T47D (cell line): ENCODE data around the gene HIBADH.
"Not testable (repeated sequence)": the region's sequence is repeated elsewhere in the genome, so short reads cannot be mapped to it uniquely, and the experiment has no call there.

Source experiments
- DNase-seq, 2 experiments: peaks; one replicate each; pipeline versions ENCODE4 v3.0.0 to v3.0.0-alpha.2; 2011 to 2012; ENCODE audit warnings: low read depth in 1 of 2, low spot score in 1 of 2
- JUND ChIP-seq: IDR thresholded peaks from 2 replicates; pipeline ENCODE4 v1.6.1; 2012; ENCODE audit warnings: low read depth
- in situ Hi-C: cut with HindIII; loops from 2 replicates; pipeline ENCODE4 v1.10.0; 2016; ENCODE audit warnings: low sequenced_read_pairs, low pct_unique_long_range_greater_than_20kb

The HIBADH gene

GRCh38 chr7:27640884-27641574 is 21.7 kb downstream of the HIBADH start:
- in situ Hi-C loops = no loop called here
- no peak for TF ChIP-seq JUND
- no peak for DNase-seq

GRCh38 chr7:27639851-27640250 is 22.8 kb downstream of the HIBADH start:
- no peak for TF ChIP-seq JUND
- no peak for DNase-seq
- in situ Hi-C loops = no loop called here

GRCh38 chr7:27639048-27639447 is 23.6 kb downstream of the HIBADH start:
- in situ Hi-C loops, DNase-seq: not testable (repeated sequence)

GRCh38 chr7:27636326-27637006 is 26.2 kb downstream of the HIBADH start:
- no peak for DNase-seq
- in situ Hi-C loops = no loop called here
- no peak for TF ChIP-seq JUND

GRCh38 chr7:27635728-27636127 is 27.0 kb downstream of the HIBADH start:
- in situ Hi-C loops = no loop called here
- no peak for DNase-seq

GRCh38 chr7:27634671-27635493 is 27.8 kb downstream of the HIBADH start:
- no peak for DNase-seq
- no peak for TF ChIP-seq JUND
- in situ Hi-C loops = no loop called here

More at GRCh38 chr7:27635728-27636127, 27.0 kb downstream of the HIBADH start:
- TF ChIP-seq JUND = no peak

GRCh38 chr7:27633062-27633461 is 29.6 kb downstream of the HIBADH start:
- no peak for TF ChIP-seq JUND
- no peak for DNase-seq
- in situ Hi-C loops = no loop called here

- TF ChIP-seq JUND = no peak
- DNase-seq = no peak
- in situ Hi-C loops = no loop called here
These were observed 31.3 kb downstream of the HIBADH start for GRCh38 chr7:27631391-27631790.

GRCh38 chr7:27627146-27627545 is 35.5 kb downstream of the HIBADH start:
- no peak for TF ChIP-seq JUND
- no peak for DNase-seq
- in situ Hi-C loops = no loop called here

- no peak for DNase-seq
- in situ Hi-C loops = no loop called here
These were observed 43.2 kb downstream of the HIBADH start for GRCh38 chr7:27619492-27619891.

GRCh38 chr7:27617651-27618381 is 44.9 kb downstream of the HIBADH start:
- DNase-seq = no peak
- in situ Hi-C loops = no loop called here
- TF ChIP-seq JUND = no peak

More at GRCh38 chr7:27619492-27619891, 43.2 kb downstream of the HIBADH start:
- TF ChIP-seq JUND = no peak

GRCh38 chr7:27616914-27617548 is 45.7 kb downstream of the HIBADH start:
- in situ Hi-C loops = no loop called here
- TF ChIP-seq JUND = no peak
- DNase-seq = no peak
